SK-N-MC (cell line): Measurements from ENCODE around the gene AMBRA1.
A peak's percentile ranks its signal among the peaks of the same experiment; 100 is the strongest.

ENCODE experiments used
- DNase-seq: peaks from one replicate; pipeline ENCODE4 v3.0.0-alpha.2; 2011; ENCODE audit warnings: low read depth, low spot score
- H3K27ac ChIP-seq: fragments of 200-600 bp; sonication (generic); 2 replicates; pipeline ENCODE4 v1.5.1; 2016; ENCODE audit warnings: mixed run types
- H3K36me3 ChIP-seq: fragments of 200-600 bp; sonication (generic); 2 replicates; pipeline ENCODE4 v1.6.1; 2017; ENCODE audit warnings: antibody characterized with exemption, low read length, mixed read lengths; ENCODE audit not compliant: insufficient read depth
- H3K4me3 ChIP-seq: fragments of 200-600 bp; sonication (generic); 2 replicates; pipeline ENCODE4 v1.5.1; 2016
- H3K9ac ChIP-seq: fragments of 200-600 bp; sonication (generic); 2 replicates; pipeline ENCODE4 v1.8.0; 2017; ENCODE audit warnings: mixed run types, mixed read lengths; ENCODE audit not compliant: insufficient read length
- H3K9me3 ChIP-seq: fragments of 200-600 bp; sonication (generic); 2 replicates; pipeline ENCODE4 v1.6.1; 2017; ENCODE audit warnings: low read depth, mild to moderate bottlenecking, antibody characterized with exemption, low read length, moderate library complexity, mixed read lengths
- EZH2 ChIP-seq: fragments of 200-600 bp; sonication (generic); IDR thresholded peaks from one replicate; pipeline ENCODE4 v1.6.1; 2017; ENCODE audit warnings: antibody characterized with exemption
- FOXP2 ChIP-seq: optimal IDR thresholded peaks from 2 replicates; pipeline ENCODE3; 2011; ENCODE audit warnings: mild to moderate bottlenecking, moderate library complexity; ENCODE audit not compliant: insufficient read depth; ENCODE audit errors: extremely low read length, control extremely low read depth
- POLR2AphosphoS5 ChIP-seq: IDR thresholded peaks from 2 replicates; pipeline ENCODE4 v1.6.1; 2012; ENCODE audit warnings: mild to moderate bottlenecking, low read depth, low read length, borderline replicate concordance

The AMBRA1 gene, protein sequence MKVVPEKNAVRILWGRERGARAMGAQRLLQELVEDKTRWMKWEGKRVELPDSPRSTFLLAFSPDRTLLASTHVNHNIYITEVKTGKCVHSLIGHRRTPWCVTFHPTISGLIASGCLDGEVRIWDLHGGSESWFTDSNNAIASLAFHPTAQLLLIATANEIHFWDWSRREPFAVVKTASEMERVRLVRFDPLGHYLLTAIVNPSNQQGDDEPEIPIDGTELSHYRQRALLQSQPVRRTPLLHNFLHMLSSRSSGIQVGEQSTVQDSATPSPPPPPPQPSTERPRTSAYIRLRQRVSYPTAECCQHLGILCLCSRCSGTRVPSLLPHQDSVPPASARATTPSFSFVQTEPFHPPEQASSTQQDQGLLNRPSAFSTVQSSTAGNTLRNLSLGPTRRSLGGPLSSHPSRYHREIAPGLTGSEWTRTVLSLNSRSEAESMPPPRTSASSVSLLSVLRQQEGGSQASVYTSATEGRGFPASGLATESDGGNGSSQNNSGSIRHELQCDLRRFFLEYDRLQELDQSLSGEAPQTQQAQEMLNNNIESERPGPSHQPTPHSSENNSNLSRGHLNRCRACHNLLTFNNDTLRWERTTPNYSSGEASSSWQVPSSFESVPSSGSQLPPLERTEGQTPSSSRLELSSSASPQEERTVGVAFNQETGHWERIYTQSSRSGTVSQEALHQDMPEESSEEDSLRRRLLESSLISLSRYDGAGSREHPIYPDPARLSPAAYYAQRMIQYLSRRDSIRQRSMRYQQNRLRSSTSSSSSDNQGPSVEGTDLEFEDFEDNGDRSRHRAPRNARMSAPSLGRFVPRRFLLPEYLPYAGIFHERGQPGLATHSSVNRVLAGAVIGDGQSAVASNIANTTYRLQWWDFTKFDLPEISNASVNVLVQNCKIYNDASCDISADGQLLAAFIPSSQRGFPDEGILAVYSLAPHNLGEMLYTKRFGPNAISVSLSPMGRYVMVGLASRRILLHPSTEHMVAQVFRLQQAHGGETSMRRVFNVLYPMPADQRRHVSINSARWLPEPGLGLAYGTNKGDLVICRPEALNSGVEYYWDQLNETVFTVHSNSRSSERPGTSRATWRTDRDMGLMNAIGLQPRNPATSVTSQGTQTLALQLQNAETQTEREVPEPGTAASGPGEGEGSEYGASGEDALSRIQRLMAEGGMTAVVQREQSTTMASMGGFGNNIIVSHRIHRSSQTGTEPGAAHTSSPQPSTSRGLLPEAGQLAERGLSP (N-terminal part only)

GRCh38 chr11:46593550-46594373 lies at the start of gene AMBRA1:
AMBRA1 (minus strand) TSS chr11:46594023; CDS start chr11:46548380, 45,643 bp downstream.
- Histone ChIP-seq H3K9me3 (no peaks in the 10 kb centered on the region), H3K9ac (peak within 1 kb of the TSS; percentile 91), H3K4me3 (peak within 1 kb of the TSS; percentile 91), H3K36me3 (no peaks in the 10 kb centered on the region), H3K27ac (peak within 1 kb of the TSS; percentile 74)
- TF ChIP-seq EZH2 (no peak), POLR2AphosphoS5 (peak; percentile 79), FOXP2 (peak; percentile 57)
- DNase-seq: peak; percentile 72

- Histone ChIP-seq H3K9me3 (no peaks in the 10 kb centered on the region), H3K9ac (no peak overlapping the region), H3K27ac (no peak overlapping the region), H3K4me3 (no peak overlapping the region), H3K36me3 (peaks cover 32% of the 10 kb centered on the region)
- no peak for DNase-seq
- TF ChIP-seq FOXP2 (no peak), EZH2 (no peak), POLR2AphosphoS5 (no peak)
Observed at GRCh38 chr11:46643531-46643930, 49.7 kb upstream of the AMBRA1 start.

GRCh38 chr11:46642627-46643335 lies 49.0 kb upstream of the AMBRA1 start:
- DNase-seq: no peak
- TF ChIP-seq FOXP2: no peak
- no peak for TF ChIP-seq EZH2
- no peak for TF ChIP-seq POLR2AphosphoS5
- no peak overlapping the region for H3K9ac ChIP-seq
- H3K27ac ChIP-seq: no peak overlapping the region
- H3K36me3 ChIP-seq: peaks cover 29% of the 10 kb centered on the region
- no peak overlapping the region for H3K4me3 ChIP-seq
- no peaks in the 10 kb centered on the region for H3K9me3 ChIP-seq

GRCh38 chr11:46641639-46642038 lies 47.8 kb upstream of the AMBRA1 start:
- Histone ChIP-seq H3K4me3 (no peak overlapping the region), H3K9ac (no peak overlapping the region), H3K9me3 (no peaks in the 10 kb centered on the region), H3K36me3 (peaks cover 19% of the 10 kb centered on the region), H3K27ac (no peak overlapping the region)
- DNase-seq: no peak
- TF ChIP-seq EZH2 (no peak), FOXP2 (no peak), POLR2AphosphoS5 (no peak)

- DNase-seq: no peak
- no peaks in the 10 kb centered on the region for H3K9me3 ChIP-seq
- H3K4me3 ChIP-seq: no peak overlapping the region
- H3K36me3 ChIP-seq: peaks cover 10% of the 10 kb centered on the region
- peak overlapping the region; percentile 27; the same call in 1 of the 2 replicates for H3K27ac ChIP-seq
- H3K9ac ChIP-seq: no peak overlapping the region
- no peak for TF ChIP-seq POLR2AphosphoS5
- TF ChIP-seq FOXP2: no peak
- no peak for TF ChIP-seq EZH2
Observed at GRCh38 chr11:46640036-46640788, 46.4 kb upstream of the AMBRA1 start.

- no peak overlapping the region for H3K9ac ChIP-seq
- peak overlapping the region; percentile 11 for H3K4me3 ChIP-seq
- H3K9me3 ChIP-seq: no peaks in the 10 kb centered on the region
- TF ChIP-seq EZH2: no peak
- TF ChIP-seq POLR2AphosphoS5: peak; percentile 30; the same call in 1 of the 2 replicates
- peak; percentile 86 for DNase-seq
- H3K36me3 ChIP-seq: peaks cover 10% of the 10 kb centered on the region
- peak overlapping the region; percentile 70; the same call in 1 of the 2 replicates for H3K27ac ChIP-seq
Observed at GRCh38 chr11:46639197-46639839, 45.5 kb upstream of the AMBRA1 start.
